Fibroblast of skin of scalp (primary cell): ENCODE data around the gene SEMA4C.
A peak's percentile ranks its signal among the peaks of the same experiment; 100 is the strongest.

Experiments
- DNase-seq: peaks from one replicate; pipeline ENCODE4 v3.0.0-alpha.2; 2013

The SEMA4C gene

GRCh38 chr2:96839875-96840850 lies 29.7 kb downstream of the SEMA4C start:
- no peak for DNase-seq

GRCh38 chr2:96839293-96839874 lies 30.5 kb downstream of the SEMA4C start:
- DNase-seq = peak; percentile 16

GRCh38 chr2:96838345-96839292 lies 31.3 kb downstream of the SEMA4C start:
- DNase-seq = no peak

- DNase-seq = no peak
Measured at GRCh38 chr2:96837575-96837974, 32.3 kb downstream of the SEMA4C start.

DNA sequence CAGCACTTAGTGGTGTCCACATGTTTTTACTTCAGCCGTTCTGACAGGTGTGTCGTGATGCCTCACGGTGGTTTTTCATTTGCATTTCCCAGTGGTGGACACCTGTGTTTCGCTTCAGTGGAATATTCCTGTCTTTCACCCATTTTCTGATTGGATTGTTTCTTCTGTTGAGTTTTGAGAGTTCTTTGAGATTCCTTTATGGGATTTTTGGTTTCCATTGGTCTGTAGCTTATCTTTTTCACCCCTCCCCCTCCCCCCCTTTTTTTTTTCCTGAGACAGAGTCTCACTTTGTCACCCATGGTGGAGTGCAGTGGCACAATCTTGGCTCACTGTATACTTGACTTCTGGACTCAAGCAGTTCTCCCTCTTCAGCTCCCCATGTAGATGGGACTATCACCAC lies 34.0 kb downstream of the SEMA4C start:
- DNase-seq = no peak

GRCh38 chr2:96832754-96833507 lies 36.9 kb downstream of the SEMA4C start:
- peak; percentile 77 for DNase-seq

GRCh38 chr2:96832408-96832753 lies 37.5 kb downstream of the SEMA4C start:
- no peak for DNase-seq

DNA sequence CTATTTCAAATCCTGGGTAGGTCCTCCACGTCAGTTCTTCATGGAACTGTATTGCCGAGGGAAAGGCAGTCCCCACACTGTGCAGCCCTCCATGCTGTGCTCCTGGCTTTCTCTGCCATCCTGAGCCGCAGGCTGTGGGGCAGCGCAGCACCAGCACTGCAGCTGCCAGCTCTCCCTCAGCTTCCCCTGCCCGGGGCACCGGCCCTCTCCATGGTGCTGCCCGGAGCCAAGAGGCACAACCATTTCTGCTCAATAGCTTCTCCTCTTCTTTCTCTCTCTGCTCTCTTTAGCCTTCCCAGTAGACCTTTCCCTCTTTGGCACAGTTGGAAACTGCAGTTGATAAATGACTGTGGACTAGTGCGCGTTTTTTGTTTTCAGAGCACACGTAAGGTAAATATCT lies 38.2 kb downstream of the SEMA4C start:
- no peak for DNase-seq

GRCh38 chr2:96830044-96830562 lies 39.8 kb downstream of the SEMA4C start:
- DNase-seq = no peak

DNA sequence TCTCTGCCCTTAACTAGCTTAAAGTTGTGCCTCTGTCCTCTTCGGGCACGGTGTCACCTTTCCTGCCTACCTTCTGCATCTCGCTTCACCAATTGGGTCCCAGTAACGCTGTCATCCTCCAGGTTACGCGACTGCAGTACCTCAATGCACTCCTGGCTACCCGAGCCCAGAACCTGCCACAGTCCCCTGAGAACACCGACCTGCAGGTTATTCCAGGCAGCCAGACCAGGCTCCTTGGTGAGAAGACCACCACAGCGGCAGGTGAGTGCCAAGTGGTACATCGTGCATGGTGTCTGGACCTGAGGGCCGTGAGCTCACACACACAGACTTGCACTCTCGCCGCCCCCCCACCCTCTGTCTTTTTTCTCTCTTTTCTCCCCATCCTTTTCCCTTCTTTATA lies 41.0 kb downstream of the SEMA4C start:
- DNase-seq = no peak

GRCh38 chr2:96828436-96828835 lies 41.4 kb downstream of the SEMA4C start:
- no peak for DNase-seq

- no peak for DNase-seq
Measured at GRCh38 chr2:96826546-96827278, 43.2 kb downstream of the SEMA4C start.

GRCh38 chr2:96825057-96825456 lies 44.8 kb downstream of the SEMA4C start:
- DNase-seq = no peak

DNA sequence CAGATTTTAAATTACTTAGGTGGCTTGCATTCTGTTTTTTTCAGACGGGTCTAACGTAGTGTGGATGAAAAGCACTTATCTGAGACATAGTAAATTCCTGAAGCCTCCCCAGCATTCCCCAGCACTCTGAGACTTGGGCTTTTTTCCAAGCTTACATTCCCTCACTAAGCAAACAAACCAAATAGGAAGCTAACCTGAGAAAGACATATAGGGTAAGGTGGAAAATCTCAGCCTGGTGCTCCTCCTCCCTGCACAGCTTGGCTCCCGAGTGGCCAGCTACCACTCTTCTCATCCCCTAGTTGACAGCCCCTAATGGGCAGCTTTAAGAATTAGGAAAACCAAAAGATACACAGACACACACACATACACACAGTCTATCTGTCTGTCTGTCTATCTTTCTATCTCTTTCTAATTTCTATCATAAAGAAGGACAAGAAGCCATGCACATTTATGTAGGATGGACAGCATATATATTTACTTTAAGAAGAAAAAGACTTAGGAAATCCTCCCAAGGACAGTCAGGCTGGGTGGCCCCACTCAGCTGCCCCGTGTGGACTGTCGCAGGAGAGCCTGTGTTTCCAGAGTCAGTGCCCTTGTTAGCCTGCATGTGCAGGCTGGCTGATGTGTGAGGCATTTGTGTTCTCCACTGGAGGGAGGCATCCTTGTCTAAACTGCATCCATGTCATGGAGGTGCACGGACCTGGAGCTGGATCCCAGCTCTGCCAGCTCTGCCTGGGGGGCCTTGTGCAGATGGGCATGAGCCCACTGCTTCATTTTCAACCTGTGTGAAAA lies 45.6 kb downstream of the SEMA4C start:
- peak; percentile 43 for DNase-seq

GRCh38 chr2:96823198-96823597 lies 46.7 kb downstream of the SEMA4C start:
- DNase-seq = no peak

DNA sequence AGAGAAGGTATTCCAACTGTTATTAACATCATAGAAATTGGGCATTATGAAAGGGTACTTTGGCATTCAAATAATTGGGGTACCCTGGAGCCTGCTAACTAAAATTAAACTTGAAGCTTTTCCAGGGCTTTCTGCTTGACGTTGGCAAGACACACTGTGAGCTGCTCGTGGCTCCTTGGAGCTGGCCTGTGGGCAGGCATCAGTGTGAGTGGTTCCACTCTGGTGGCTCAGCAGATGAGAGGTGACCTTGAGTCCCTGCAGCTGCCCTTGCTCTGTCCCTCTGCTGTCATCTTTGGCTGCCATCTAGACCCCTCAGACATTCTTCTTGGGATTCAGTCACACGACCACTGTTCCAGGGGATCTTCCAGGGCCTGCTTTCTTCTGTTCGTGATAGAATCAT lies 47.1 kb downstream of the SEMA4C start:
- DNase-seq = no peak

- no peak for DNase-seq
Measured at GRCh38 chr2:96821113-96821675, 48.7 kb downstream of the SEMA4C start.

DNA sequence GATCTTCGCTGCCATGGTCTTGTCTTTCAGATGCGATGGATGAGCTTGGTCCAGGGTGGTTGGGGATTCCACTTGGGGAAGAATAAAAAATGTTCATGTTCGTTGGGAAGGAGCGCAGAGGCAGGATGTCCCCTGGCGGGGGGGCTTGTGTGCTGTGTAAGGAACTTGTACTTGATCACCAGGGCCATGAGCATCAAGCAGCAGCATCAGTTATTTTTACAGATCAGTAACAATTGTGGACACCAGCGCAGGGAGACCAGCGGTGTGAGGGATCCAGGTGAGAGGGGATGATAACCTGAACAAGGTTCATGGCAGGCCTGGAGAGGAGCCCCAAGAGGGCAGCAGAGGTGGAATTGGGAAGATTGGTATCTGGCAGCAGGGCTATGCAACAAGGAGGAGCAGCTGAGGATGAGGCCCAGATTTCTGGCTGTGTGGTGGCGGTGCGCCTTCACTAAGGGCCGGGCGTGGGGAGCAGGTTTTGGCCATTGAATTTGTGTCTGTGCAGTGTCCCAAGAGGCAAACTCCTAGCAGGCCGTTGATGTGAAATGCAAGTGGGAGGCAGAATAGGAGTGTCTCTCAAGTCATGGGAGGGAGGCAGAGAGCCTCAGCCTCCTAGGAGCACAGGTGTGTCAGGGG lies 49.9 kb downstream of the SEMA4C start:
- no peak for DNase-seq

GRCh38 chr2:96819128-96819875 lies 50.6 kb downstream of the SEMA4C start:
- DNase-seq = no peak
